Fibroblast of lung (primary cell): Measurements from ENCODE around the gene FBXO17.

Source experiments
- CTCF ChIP-seq, 2 donors: IDR thresholded peaks in 1 of 2; conservative IDR thresholded peaks in 1 of 2; 1 replicate in 1 of 2; 2 replicates in 1 of 2; pipeline ENCODE4 v1.5.1; 2011 to 2012; ENCODE audit warnings: low read length in 2 of 2, control low read depth in 1 of 2, inconsistent platforms in 1 of 2, low read depth in 1 of 2, mild to moderate bottlenecking in 1 of 2
- EZH2 ChIP-seq: IDR thresholded peaks from 2 replicates; pipeline ENCODE4 v1.5.1; 2012; ENCODE audit warnings: low read length, control low read depth, mild to moderate bottlenecking; ENCODE audit errors: missing control alignments

GRCh38 chr19:39004403-39004802 lies 28.9 kb upstream of the FBXO17 start:
- TF ChIP-seq EZH2 = no peak
- no peak for TF ChIP-seq CTCF (conservative IDR thresholded peaks at IDR 0.05 in 1 of 2, IDR thresholded peaks at IDR 0.05 in 1 of 2; ENCODE audit: low read depth in 1 of 2, low read length in 2 of 2)
